ENCODE measurements around the gene ACACA. TPM values are rescaled to one million over a fixed set of nuclear protein-coding genes. Genes with fewer than 3 reads are reported as not detected.

The ACACA gene
- total and polyA plus RNA-seq, 9 donors: 10.9 to 104 (median 37.9) TPM

DNA sequence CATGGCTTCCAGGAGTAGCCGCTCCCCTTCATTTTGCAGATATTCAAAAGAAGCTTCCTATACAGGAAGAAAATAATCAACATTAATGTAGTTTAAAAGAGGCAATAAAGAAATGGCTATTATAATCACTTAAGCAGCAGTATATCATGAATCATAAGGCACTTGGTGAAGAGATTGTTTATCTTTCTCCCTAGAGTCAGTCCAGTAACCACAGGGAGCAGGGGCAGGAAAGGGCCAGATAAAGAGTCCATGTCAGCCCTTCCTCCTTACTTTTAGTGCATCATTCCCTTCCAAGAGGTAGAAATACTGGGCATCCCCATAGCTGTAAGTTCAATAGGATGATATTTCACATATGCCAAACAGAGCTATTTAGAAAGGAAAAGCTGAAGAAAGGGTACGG, 215.4 kb downstream of the ACACA start:
- 94 to 99% (median 97%) methylated on average over 2 of the region's 2 CpGs for WGBS, 3 donors
- TF ChIP-seq EP300 (IDR thresholded peaks at IDR 0.05) (no peak), POLR2A (IDR thresholded peaks at IDR 0.05) (no peak)
- TF ChIP-seq, protein P1, sequence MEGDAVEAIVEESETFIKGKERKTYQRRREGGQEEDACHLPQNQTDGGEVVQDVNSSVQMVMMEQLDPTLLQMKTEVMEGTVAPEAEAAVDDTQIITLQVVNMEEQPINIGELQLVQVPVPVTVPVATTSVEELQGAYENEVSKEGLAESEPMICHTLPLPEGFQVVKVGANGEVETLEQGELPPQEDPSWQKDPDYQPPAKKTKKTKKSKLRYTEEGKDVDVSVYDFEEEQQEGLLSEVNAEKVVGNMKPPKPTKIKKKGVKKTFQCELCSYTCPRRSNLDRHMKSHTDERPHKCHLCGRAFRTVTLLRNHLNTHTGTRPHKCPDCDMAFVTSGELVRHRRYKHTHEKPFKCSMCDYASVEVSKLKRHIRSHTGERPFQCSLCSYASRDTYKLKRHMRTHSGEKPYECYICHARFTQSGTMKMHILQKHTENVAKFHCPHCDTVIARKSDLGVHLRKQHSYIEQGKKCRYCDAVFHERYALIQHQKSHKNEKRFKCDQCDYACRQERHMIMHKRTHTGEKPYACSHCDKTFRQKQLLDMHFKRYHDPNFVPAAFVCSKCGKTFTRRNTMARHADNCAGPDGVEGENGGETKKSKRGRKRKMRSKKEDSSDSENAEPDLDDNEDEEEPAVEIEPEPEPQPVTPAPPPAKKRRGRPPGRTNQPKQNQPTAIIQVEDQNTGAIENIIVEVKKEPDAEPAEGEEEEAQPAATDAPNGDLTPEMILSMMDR (IDR thresholded peaks at IDR 0.05): no peak
- DNase-seq: no peak
- H3K4me3 ChIP-seq: no peak overlapping the region
- H3K4me1 ChIP-seq (ENCODE audit: insufficient read depth): no peaks in the 10 kb centered on the region
- H3K36me3 ChIP-seq: no peaks in the 10 kb centered on the region
- H3K27ac ChIP-seq: no peak overlapping the region
- H3K9me3 ChIP-seq: no peaks in the 10 kb centered on the region
- intact Hi-C loops (cut with DNase I): no loop called here
- H3K27me3 ChIP-seq: no peaks in the 10 kb centered on the region

DNA sequence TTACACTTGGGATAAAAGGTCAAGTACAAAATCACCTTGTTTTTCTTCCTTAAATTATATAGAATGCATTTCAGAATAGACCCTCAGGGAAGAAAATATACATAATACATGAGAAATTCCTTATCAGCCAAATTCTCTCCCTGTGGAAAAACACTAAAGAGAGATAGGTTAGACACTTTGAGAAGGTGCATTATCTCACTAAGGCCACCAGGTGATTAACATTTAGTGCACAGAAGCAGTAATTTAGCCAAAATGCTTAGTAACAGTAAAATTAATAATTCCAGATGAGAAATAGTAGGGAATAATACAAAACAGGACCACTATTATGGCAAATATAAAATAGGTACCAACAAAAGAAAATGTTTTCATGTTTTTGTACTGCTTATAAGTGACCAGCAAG, 216.1 kb downstream of the ACACA start:
- intact Hi-C loops (cut with DNase I): no loop called here
- Histone ChIP-seq H3K4me3 (no peak overlapping the region), H3K36me3 (no peaks in the 10 kb centered on the region), H3K9me3 (no peaks in the 10 kb centered on the region), H3K27me3 (no peaks in the 10 kb centered on the region), H3K27ac (no peak overlapping the region), H3K4me1 (ENCODE audit: insufficient read depth) (no peaks in the 10 kb centered on the region)
- TF ChIP-seq, protein P1 (IDR thresholded peaks at IDR 0.05): no peak
- no peak for TF ChIP-seq EP300 (IDR thresholded peaks at IDR 0.05)
- TF ChIP-seq POLR2A (IDR thresholded peaks at IDR 0.05): no peak
- DNase-seq: no peak

DNA sequence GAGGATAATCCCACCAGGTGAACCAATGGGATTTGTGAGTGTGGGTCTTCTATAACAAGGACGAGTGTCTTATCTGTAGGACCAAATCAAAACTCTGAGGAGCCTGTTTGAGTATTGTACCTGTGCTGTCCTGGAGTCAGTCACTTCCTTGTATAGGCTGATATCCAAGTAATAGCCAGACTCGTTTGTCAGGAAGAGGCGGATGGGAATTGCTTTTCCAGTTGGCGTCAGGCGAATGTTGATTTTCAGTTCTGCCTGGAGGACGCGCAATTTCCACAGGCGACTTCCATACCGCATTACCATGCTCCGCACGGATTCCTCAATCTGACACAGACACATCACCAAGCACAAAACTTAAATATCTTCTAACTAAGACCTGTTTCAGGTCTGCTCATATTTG, 218.5 kb downstream of the ACACA start:
- DNase-seq: no peak

DNA sequence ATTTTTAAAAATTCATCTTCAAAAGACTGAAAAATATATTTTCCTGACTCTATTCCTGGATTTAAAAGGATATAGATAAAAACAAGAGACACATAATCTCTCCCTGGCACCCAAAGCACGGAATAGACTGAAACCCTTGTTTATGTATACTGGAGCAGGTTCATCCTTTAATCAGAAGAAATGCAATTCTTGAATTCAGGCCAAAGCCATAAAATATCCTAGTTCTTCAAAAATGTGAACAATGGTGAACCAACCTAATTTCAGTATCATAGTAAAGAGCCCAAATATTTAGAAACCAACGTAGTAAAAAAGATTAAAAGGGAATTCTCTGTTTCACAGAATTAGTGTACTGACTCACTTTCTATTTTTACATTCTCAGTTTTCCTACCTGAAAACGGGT, 219.4 kb downstream of the ACACA start:
- Histone ChIP-seq H3K27me3 (no peaks in the 10 kb centered on the region), H3K36me3 (no peaks in the 10 kb centered on the region), H3K4me1 (ENCODE audit: insufficient read depth) (no peaks in the 10 kb centered on the region), H3K27ac (no peak overlapping the region), H3K9me3 (no peaks in the 10 kb centered on the region), H3K4me3 (no peak overlapping the region)
- 28 to 44% (median 37%) methylated on average over 3 of the region's 3 CpGs for WGBS, 3 donors
- no peak for DNase-seq
- intact Hi-C loops (cut with DNase I): no loop called here
- TF ChIP-seq POLR2A (IDR thresholded peaks at IDR 0.05) (no peak), EP300 (IDR thresholded peaks at IDR 0.05) (no peak)
- TF ChIP-seq, protein P1 (IDR thresholded peaks at IDR 0.05): no peak

More for the DNA sequence above, 218.5 kb downstream of the ACACA start:
- H3K27ac ChIP-seq: no peak overlapping the region
- no peaks in the 10 kb centered on the region for H3K9me3 ChIP-seq
- no peaks in the 10 kb centered on the region for H3K36me3 ChIP-seq
- no peak overlapping the region for H3K4me3 ChIP-seq
- TF ChIP-seq, protein P1 (IDR thresholded peaks at IDR 0.05): no peak
- no peak for TF ChIP-seq POLR2A (IDR thresholded peaks at IDR 0.05)
- TF ChIP-seq EP300 (IDR thresholded peaks at IDR 0.05): no peak
- H3K27me3 ChIP-seq: no peaks in the 10 kb centered on the region
- intact Hi-C loops (cut with DNase I): no loop called here
- no peaks in the 10 kb centered on the region for H3K4me1 ChIP-seq (ENCODE audit: insufficient read depth)
- 94 to 97% (median 96%) methylated on average over 11 of the region's 11 CpGs for WGBS, 3 donors

Measured in ovary (tissue), 9 donors.